ENCODE measurements around the gene MYO1G. TPM values are rescaled to one million over a fixed set of nuclear protein-coding genes. Genes with fewer than 3 reads are reported as not detected.

MYO1G gene
- total and polyA plus RNA-seq, 12 donors = 0.06 to 12.8 (median 3.8) TPM

DNA sequence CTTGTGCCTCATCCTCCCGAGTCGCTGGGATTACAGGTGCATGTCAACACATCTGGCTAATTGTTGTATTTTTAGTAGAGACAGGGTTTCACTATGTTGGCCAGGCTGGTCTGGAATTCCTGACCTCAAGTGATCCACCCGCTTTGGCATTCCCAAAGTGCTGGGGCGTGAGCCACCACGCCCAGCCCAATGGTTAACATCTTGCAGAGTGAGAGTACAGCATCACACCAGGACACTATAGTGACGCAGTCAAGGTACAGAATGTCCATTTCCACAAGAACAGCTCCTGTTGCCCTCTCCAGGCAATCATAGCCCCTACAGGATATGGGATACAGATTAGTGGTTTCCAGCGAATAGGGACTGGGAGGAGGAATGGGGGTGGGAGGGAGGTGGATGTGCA is 34.0 kb downstream of the MYO1G start:
- Histone ChIP-seq H3K36me3 (replicated peaks in 1 of 2) (no peaks in the 10 kb centered on the region), H3K4me3 (no peak overlapping the region), H3K27ac (no peak overlapping the region), H3K27me3 (no peaks in the 10 kb centered on the region), H3K9me3 (replicated peaks in 1 of 3) (no peaks in the 10 kb centered on the region), H3K4me1 (replicated peaks in 1 of 2) (no peaks in the 10 kb centered on the region)
- DNase-seq = no peak
- intact Hi-C loops (cut with DNase I) = no loop called here
- 79 to 86% (median 81%) methylated on average over 7 of the region's 7 CpGs for WGBS, 4 donors
- no peak for TF ChIP-seq POLR2A (IDR thresholded peaks at IDR 0.05)
- TF ChIP-seq, protein P1, sequence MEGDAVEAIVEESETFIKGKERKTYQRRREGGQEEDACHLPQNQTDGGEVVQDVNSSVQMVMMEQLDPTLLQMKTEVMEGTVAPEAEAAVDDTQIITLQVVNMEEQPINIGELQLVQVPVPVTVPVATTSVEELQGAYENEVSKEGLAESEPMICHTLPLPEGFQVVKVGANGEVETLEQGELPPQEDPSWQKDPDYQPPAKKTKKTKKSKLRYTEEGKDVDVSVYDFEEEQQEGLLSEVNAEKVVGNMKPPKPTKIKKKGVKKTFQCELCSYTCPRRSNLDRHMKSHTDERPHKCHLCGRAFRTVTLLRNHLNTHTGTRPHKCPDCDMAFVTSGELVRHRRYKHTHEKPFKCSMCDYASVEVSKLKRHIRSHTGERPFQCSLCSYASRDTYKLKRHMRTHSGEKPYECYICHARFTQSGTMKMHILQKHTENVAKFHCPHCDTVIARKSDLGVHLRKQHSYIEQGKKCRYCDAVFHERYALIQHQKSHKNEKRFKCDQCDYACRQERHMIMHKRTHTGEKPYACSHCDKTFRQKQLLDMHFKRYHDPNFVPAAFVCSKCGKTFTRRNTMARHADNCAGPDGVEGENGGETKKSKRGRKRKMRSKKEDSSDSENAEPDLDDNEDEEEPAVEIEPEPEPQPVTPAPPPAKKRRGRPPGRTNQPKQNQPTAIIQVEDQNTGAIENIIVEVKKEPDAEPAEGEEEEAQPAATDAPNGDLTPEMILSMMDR (IDR thresholded peaks at IDR 0.05) = no peak

DNA sequence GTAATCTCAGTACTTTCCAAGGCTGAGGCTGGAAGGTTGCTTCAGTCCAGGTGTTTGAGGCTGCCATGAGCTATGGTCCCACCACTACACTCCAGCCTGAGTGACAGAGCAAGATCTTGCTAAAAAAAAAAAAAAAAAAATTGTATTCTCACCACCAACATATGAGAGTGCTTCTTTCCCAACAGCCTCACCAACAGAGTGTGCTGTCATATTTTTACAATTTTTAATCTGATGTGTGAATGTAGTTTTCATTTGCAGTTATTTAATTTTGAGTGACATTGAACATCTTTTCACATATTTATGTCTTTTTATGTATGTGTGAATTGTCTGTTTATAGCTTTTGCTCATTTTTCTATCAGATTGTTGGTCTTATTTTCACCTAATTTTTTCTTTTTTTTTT is 35.2 kb downstream of the MYO1G start:
- Histone ChIP-seq H3K36me3 (replicated peaks in 1 of 2) (no peaks in the 10 kb centered on the region), H3K27ac (no peak overlapping the region), H3K4me1 (replicated peaks in 1 of 2) (no peaks in the 10 kb centered on the region), H3K9me3 (replicated peaks in 1 of 3) (no peaks in the 10 kb centered on the region), H3K27me3 (no peaks in the 10 kb centered on the region), H3K4me3 (no peak overlapping the region)
- no peak for TF ChIP-seq POLR2A (IDR thresholded peaks at IDR 0.05)
- TF ChIP-seq, protein P1 (IDR thresholded peaks at IDR 0.05) = no peak
- DNase-seq = no peak
- intact Hi-C loops (cut with DNase I) = no loop called here

DNA sequence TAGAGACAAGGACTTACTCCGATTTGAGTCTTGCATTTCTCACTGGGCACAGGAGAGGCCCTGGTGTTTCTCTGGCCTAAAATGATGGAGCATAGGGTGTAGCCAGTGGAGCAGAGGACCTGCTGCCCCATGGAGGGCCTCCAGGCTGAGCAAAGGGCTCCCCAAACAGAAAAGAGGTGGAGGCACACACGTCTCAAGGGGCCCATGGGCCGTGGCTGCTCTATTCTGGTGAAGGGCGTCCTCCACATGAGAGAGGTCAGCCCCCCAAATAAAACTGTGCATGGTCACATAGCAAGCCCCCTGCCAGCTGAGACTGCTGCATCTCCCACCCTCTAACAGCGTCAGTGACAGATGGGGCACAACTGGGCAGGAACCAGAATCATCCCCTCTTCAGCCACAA is 41.4 kb downstream of the MYO1G start:
- 69 to 86% (median 77%) methylated on average over 2 to 5 of the region's 5 CpGs for WGBS, 4 donors
- H3K27ac ChIP-seq = no peak overlapping the region
- no peak overlapping the region for H3K4me3 ChIP-seq
- no peaks in the 10 kb centered on the region for H3K4me1 ChIP-seq (replicated peaks in 1 of 2)
- intact Hi-C loops (cut with DNase I) = no loop called here
- no peaks in the 10 kb centered on the region for H3K27me3 ChIP-seq
- no peaks in the 10 kb centered on the region for H3K36me3 ChIP-seq (replicated peaks in 1 of 2)
- H3K9me3 ChIP-seq (replicated peaks in 1 of 3) = no peaks in the 10 kb centered on the region
- no peak for DNase-seq
- TF ChIP-seq, protein P1 (IDR thresholded peaks at IDR 0.05) = no peak
- no peak for TF ChIP-seq POLR2A (IDR thresholded peaks at IDR 0.05)

DNA sequence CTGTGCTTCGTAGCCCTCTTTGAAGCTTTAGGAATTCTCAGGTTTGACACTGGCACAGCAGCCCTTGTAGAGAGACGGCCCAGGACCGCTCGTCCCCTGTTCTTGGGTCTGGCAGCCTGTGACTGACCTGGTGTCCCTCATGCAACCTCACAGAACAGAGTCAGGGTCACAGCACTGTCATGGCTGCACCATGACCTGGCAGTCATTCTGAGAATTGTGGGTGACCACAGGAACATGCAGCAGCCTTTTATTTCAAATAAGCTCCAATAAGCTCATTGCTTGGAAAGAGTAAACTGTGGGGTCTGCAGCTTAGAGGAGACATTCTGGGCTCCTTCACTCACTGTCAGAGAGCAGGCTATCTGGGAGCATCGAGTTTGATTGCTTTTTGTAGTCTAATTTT is 42.5 kb downstream of the MYO1G start:
- 69 to 77% (median 72%) methylated on average over 4 to 5 of the region's 5 CpGs for WGBS, 4 donors
- Histone ChIP-seq H3K27me3 (no peaks in the 10 kb centered on the region), H3K4me1 (replicated peaks in 1 of 2) (no peaks in the 10 kb centered on the region), H3K4me3 (no peak overlapping the region), H3K27ac (no peak overlapping the region), H3K9me3 (replicated peaks in 1 of 3) (no peaks in the 10 kb centered on the region), H3K36me3 (replicated peaks in 1 of 2) (no peaks in the 10 kb centered on the region)
- no peak for DNase-seq
- TF ChIP-seq, protein P1 (IDR thresholded peaks at IDR 0.05) = no peak
- TF ChIP-seq POLR2A (IDR thresholded peaks at IDR 0.05) = no peak
- intact Hi-C loops (cut with DNase I) = no loop called here

Data from adrenal gland (tissue), 12 donors.